OCI-M1 (cell line): ENCODE data around the gene TEPSIN.

ENCODE experiments used
- DNase-seq: peaks from one replicate; lab custom pipeline; 2025; lab: John Stamatoyannopoulos, UW

The TEPSIN gene

GRCh38 chr17:81270279-81270678 lies 31.4 kb upstream of the TEPSIN start:
- DNase-seq: no peak

DNA sequence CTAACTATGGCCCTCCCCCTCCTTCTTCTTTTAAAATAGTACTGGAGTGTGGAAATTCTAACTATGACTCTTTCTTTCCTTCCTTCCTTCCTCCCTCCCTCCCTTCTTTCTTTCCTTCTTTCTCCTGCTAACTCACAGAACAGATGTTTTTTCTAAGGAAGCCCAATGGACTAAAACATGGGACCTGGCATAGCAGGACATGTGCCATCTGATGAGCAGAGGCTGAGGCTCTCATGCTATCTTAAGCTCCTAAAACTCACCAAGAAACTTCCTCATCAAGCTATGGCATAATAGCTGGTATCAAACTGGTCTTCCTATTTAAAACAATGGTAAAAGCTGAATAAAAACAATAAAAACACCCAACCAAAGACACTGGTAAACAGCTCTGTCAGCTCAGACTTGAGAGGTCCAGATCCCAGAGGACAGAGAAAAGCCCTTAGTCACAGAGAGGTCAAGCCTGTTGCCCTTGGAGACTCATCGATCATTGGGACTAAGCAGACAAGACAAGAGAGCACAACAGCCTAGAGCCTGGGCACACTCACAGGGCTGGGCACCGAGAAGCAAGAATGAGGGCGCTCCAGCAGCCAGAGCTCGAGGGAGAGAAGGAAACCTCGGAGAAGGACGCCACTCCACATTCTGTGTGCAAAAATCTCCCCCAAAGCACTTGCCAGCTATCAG lies 28.7 kb upstream of the TEPSIN start:
- no peak for DNase-seq

- DNase-seq: no peak
These were observed 26.7 kb upstream of the TEPSIN start for GRCh38 chr17:81265576-81265975.

DNA sequence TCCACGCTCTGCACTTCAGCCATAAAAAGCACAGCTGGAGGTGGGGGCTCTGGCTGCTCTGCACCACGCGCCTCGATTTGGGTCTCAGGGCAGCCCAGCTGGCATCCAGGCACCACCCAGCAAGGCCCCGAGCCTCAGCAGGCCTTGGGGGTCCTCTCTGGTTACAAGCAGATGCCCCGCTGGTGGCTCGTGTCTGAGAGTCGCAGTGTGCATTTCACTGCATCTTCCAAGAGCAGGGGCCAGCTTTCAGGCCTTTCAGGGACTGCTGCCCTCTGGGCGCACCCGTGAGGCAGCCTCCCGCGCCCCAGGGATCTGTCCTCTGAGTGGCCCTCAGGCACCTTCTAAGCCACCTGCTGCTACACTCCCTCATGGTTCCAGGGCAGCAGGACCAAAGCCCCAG lies 25.8 kb upstream of the TEPSIN start:
- DNase-seq: no peak

DNA sequence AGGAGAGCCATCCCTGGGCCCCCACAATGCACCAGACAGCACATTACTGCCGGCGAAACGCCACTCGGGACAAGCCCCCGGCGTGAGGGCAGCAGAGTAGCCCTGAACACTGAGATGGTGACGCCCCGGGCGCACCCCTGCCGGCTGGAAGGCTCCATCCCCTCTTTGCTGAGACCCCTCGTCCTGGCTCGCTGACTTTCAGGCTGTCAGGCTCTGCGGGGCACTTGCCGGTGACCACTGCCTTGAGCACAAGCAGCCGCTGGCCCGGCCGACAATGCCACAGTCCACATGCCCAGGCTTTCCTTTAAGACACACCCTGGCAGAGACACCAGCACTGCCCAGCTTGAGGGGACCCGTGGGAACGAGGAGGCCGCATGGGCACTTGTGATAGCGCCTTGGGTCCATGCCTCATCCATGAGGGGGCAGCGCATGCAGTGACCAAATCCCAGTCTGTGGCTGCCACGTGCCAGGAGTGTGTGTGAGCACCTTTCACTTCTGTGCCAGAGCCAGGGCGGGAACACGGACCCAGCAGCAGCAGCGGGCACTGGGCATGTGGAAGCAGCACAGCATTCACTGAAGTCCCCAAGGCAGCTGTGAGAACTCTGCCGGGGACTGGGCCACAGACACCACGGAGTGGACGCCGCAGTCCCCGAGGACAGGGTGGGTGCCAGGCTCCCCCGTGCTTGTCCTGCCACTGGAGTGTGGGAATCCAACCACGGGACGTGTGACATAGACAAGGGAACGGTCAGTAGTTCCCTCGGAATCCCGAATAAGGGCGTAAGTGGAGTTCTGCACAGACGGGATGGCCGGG lies 24.7 kb upstream of the TEPSIN start:
- DNase-seq: no peak

- peak; percentile 64 for DNase-seq
These were observed 22.9 kb upstream of the TEPSIN start for GRCh38 chr17:81261582-81262336.

- DNase-seq: no peak
These were observed 22.2 kb upstream of the TEPSIN start for GRCh38 chr17:81261096-81261495.

GRCh38 chr17:81260641-81261040 lies 21.8 kb upstream of the TEPSIN start:
- no peak for DNase-seq

DNA sequence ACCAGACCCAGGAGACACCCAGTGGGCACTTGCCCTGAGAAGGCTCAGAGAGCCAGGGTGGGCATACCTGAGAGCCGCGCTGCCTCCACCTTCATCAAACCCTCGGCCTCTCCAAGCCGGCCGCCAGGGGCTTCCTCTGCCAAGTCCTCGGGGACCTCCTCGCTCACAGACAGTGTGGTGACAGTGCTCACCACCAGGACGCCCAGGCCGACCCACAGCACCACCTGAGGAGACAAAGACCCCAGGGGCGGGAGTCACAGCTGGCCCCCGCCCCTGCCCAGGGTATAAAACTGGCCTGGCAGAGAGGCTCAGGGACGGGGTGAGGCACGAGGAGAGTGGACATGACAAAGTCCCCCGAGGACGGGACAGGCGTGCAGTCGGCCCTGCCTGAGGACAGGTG lies 21.3 kb upstream of the TEPSIN start:
- DNase-seq: no peak

DNA sequence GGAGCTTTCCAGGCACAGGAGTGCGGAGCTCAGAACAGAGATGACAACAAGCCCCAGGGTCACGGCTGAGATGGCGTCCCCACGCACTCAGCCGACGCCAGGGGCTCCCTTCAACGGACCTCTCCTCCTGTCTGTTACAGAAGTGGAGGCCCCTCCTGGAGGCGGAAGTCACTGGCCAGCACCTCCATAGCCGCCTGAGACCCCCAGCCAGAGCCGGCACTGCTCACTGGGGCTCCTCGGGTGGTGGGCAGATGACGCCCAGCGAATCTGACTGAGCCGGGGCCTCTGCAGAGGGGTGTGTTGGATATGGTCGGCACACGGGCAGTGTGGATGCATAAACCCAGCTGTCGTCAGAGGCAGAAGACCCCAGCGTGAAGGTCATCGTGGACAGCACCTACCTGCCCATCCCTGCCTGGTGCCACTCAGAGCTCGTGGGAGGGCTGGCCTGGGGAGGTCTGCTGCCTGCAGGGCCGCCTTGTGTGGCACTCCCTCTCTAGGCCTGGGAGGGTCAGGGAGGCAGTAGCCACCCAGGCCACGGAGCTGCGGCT lies 20.3 kb upstream of the TEPSIN start:
- DNase-seq: no peak

DNA sequence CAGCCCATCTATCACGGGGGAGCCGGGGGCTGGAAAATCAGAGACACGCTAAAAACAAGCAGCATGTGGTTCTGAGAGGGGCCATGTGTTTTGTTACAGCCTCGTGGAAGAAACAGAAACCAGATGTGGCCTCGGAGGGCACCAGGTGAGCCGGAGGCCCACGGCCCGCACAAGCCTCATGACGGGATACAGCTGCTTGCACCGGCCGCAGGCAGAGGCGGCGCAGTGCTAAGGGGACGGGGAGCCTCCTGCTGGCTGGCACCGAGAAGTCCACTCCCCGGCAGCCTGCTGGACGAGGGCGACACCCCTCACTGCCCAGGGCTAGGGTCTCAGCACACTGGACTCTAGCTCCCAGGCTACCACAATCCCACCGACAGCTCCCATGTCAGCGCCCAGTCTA lies 19.4 kb upstream of the TEPSIN start:
- no peak for DNase-seq

DNA sequence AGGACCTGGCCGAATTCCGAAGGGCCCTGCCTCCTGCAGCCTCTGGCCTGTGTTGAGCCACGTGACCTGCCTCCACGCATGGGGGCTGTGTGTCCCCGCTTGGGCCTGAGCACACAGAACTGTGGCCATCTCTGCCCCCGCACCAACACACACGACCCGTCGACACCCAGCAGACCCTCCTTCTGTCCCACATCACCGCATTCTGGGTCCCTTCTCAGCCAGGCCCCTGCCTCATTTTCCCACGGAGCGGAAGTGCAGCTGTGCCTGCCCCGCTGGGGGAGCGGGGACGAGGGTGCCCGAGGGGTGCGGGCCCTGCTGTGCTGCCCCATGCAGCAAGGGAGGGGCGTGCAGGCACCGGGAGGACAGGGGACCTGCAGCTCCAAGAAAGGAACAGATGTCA lies 18.7 kb upstream of the TEPSIN start:
- no peak for DNase-seq

DNA sequence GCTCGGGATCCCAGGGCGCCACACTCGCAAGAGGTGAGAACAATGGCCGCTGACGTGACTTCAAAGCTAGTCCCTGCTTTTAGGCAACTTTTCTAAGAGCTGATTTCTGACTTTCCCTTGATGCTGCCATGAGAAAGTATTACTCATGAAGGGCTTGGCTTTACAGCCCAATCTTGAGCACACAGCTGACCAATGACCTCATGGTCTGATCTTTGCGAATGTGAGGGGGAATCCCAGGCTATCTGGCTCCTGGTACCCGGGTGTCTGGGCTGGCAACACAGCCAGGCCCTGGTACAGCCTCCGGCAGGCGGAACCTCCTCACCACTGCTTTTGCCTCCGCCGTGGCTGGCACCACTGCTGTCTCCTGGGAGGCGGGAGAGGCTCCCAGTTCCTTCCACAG lies 17.8 kb upstream of the TEPSIN start:
- DNase-seq: no peak

DNA sequence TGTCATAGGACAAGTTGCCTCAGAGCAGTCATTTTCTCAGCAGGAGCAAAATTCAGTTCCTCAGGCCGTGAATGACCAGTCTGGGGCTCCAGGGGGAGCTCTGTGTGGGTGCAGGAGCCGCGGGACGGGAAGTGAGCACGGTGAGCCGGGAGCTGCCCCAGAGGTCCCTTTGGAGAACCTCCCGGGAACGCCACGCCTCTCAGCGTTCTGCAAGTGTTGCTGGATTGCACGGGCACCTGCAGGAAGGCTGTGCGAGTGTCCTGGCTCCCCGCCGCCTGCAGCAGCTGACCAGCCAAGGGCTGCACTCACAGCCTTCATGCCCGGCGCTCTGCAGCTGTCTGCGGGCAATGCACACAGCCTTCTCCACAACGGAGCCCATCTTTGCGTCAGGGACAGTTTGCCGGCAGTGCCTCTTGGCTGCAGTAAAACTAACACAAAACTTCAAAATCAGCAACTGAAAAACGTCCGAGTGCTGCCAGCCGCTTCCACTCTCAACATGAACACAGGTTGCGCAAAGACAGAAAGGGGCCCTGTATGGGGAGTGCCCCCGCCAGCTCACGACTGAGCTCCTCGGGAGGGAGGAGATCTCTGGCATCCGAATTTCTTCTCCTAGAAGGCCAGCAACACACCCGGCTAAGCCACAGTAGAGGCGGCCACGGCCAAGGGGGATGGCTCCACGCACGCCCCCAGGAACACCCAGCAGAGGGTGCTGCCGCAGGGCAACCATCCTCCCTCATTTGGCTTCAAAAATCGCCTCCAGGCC lies 16.3 kb upstream of the TEPSIN start:
- DNase-seq: no peak

DNA sequence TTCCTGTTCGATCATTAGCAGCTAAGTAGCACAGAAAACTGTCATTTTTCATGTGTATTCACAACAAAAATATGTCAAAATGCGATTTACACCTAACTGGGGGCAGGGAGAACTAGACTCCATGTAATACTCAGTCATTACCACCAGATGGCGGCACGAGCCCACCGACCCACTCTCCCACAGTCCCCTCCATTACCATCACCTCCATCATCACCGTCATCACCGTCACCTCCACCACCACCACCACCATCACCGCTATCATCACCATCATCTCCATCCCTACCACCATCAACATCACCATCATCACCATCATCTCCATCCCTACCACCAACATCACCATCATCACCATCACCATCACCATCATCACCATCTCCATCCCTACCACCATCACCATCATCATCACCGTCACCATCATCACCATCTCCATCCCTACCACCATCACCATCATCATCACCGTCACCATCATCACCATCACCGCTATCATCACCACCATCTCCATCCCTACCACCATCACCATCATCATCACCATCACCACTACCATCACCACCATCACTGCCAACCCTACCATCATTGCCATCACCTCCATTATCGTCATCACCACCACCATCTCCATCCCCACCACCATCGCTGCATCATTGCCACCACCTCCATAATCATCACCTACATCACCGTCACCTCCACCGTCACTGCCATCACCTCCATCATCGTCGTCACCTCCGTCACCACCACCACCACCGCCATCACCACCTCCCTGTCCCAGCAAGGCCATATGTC lies 14.7 kb upstream of the TEPSIN start:
- DNase-seq: peak; percentile 57

- DNase-seq: no peak
These were observed 14.1 kb upstream of the TEPSIN start for GRCh38 chr17:81252987-81253329.

DNA sequence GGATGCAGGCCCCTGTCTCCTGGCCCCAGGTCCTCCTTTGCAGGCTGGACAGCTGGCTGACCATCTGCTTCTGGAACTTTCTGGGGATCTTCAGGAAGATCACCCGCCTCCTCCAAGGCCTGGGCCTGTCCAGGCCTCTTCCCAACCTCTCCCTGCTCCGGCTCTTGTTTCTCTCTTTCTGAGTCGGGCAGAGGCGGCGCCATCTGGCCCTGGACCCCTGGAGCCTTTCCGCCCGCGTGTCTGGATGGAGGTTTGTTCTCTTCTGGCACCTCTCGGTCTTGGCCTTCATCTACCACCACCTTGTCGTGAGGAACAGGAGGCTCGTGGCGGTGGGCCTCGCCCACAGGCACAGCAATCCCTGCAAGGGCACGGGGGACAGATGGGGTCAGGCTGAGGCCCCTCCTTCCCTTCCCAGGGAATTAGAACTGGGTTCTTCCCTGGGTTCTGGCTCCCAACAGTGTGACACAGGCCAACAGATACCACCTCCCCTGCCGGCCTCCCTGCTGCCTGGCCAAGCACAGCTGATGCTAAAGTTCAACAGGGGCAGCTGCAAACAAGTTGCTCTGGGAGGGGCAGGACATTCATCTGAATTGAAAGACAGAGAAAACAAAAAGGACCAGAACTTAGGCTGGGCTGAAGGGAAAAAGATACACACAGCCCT lies 13.6 kb upstream of the TEPSIN start:
- no peak for DNase-seq

GRCh38 chr17:81251709-81252301 lies 12.9 kb upstream of the TEPSIN start:
- no peak for DNase-seq

DNA sequence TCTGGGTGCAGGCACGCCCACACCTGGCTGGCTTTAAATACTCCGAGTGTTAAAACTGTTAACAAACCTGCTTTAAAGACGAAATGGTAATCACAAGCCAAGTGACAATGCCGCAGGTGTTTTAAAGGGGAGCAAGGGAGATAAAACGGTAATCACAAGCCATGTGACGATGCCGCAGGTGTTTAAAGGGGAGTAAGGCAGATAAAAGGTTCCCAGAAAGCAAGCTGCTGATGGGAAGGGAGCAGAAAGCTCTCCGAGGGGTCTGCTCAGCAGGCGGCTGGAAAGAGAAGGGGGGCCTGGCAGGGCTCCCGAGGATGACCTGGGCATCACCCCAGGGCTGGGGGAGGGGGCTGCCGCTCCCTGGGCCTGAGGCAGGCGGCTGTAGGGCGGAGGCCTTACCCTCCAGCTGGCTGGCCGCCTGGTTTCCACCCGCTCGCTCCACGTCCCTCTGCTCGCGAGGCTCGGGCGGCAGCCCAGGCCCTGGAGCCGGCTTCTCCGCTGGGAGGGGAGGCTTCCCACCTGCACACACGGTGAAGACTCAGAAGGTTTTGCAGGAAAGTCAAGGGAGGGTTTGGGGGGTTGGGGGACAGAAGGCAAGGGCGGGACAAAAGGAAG lies 12.3 kb upstream of the TEPSIN start:
- no peak for DNase-seq
